GM18520 (cell line): Measurements from ENCODE around the gene CLDN14.

Experiments
- ATAC-seq: cut with Tn5 transposase; IDR thresholded peaks from one replicate; pipeline ENCODE4 v1.9.1; 2021; ENCODE audit not compliant: unreplicated experiment

CLDN14 gene

GRCh38 chr21:36436829-36437744 lies 42.8 kb downstream of the CLDN14 start:
- no peak for ATAC-seq

- no peak for ATAC-seq
These were observed 45.8 kb downstream of the CLDN14 start for GRCh38 chr21:36434144-36434543.

GRCh38 chr21:36433059-36433709 lies 46.7 kb downstream of the CLDN14 start:
- no peak for ATAC-seq

GRCh38 chr21:36431252-36431651 lies 48.7 kb downstream of the CLDN14 start:
- no peak for ATAC-seq

GRCh38 chr21:36430841-36431240 lies 49.1 kb downstream of the CLDN14 start:
- ATAC-seq = no peak

GRCh38 chr21:36429947-36430546 lies 49.9 kb downstream of the CLDN14 start:
- ATAC-seq = peak; percentile 65

GRCh38 chr21:36428761-36429432 lies 51.0 kb downstream of the CLDN14 start:
- ATAC-seq = no peak

- no peak for ATAC-seq
These were observed 52.4 kb downstream of the CLDN14 start for GRCh38 chr21:36427502-36427901.

GRCh38 chr21:36425286-36425685 lies 54.6 kb downstream of the CLDN14 start:
- ATAC-seq = no peak

GRCh38 chr21:36424592-36424991 lies 55.3 kb downstream of the CLDN14 start:
- ATAC-seq = no peak

GRCh38 chr21:36423771-36424433 lies 56.0 kb downstream of the CLDN14 start:
- ATAC-seq = no peak

- ATAC-seq = no peak
These were observed 57.4 kb downstream of the CLDN14 start for GRCh38 chr21:36422279-36423098.

GRCh38 chr21:36420571-36421339 lies 59.2 kb downstream of the CLDN14 start:
- ATAC-seq = no peak

GRCh38 chr21:36419996-36420395 lies 59.9 kb downstream of the CLDN14 start:
- peak; percentile 50 for ATAC-seq

- no peak for ATAC-seq
These were observed 60.7 kb downstream of the CLDN14 start for GRCh38 chr21:36419241-36419640.

GRCh38 chr21:36415375-36415774 lies 64.5 kb downstream of the CLDN14 start:
- ATAC-seq = no peak

- ATAC-seq = no peak
These were observed 67.0 kb downstream of the CLDN14 start for GRCh38 chr21:36412916-36413315.

- ATAC-seq = no peak
These were observed 68.6 kb downstream of the CLDN14 start for GRCh38 chr21:36411301-36411700.
